ENCODE measurements around the gene MREG.
"Not testable (repeated sequence)": the region's sequence is repeated elsewhere in the genome, so short reads cannot be mapped to it uniquely, and the experiment has no call there.

Gene MREG

DNA sequence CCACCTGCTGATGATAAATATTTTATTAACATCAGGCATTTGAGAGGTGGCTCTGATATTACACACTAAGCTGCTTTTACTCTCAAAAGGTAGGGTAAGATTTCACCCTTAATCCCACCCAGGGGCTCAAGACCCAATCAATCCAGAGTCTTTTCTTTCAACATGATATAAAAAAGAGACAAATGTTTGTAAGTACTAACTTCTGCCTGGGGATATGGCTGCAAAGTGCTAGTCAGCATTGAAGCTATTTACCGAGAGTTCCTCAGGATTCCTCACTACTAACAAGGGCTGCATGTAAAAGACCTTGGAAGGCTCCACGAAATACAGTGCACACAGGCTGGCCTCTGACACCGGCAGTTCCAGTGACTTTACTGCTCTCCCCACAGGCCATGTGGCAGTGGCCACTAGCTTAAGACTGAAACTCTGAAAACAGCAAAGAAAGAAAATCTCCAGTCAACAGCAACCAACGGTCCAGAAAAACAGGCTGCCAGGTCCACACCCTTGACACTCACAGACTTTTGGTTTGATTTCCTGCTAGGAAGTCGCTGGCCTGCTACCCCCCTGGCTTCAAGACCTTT lies 11.2 kb downstream of the MREG start:
- Histone ChIP-seq H3K9me3 (ENCODE audit: control insufficient read depth, low read length) (no peaks in the 10 kb centered on the region), H3K4me3 (ENCODE audit: low read length) (no peak overlapping the region), H3K4me1 (ENCODE audit: control insufficient read depth, insufficient read depth, low read length) (peaks cover 24% of the 10 kb centered on the region), H3K9ac (ENCODE audit: low read length) (no peak overlapping the region), H3K36me3 (ENCODE audit: control insufficient read depth, insufficient read depth, low read length) (no peaks in the 10 kb centered on the region), H3K27me3 (ENCODE audit: control insufficient read depth, insufficient read depth, low read length) (no peaks in the 10 kb centered on the region)

DNA sequence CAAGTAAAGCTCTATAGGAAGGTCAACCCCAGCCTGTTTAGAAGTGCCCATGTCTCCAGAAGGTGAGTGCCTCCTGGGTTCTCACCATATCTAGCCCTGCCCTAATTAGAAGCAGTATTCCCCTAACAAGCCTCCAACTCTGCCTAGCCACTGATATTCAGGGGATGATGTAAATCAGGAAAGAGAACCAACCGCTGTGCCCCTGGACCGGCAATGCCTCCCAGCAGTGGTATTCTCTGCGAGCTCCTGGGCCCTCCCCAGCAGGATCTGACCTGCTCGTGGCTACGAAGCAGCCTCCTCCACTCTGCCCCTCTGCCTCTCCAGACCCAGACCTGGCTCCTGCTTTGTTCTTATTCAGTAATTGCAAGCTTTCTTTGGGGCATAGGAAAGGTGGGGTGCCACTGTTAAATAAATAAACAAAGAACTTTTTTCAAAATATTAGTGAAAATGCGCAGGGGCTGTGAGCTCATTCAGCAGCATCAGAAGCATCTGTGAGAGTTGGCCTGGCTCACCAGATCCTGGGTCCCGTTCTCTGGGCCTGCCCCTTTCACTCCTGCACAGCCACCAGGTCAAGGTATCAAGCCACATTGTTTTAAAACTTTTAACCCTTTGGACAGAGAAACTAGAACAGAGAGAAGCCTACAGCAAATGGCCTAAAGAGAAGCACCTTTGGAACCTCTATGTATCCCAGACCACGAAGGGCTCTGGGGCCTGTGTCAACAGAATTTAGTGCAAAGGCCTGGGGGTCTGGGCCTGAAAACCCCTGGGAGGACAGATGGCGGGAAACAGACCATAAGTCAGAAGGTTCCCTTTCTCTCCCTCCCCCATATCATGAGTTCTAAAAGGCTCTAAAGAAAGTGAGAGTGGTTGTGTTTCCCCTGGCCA lies 11.9 kb downstream of the MREG start:
- no peaks in the 10 kb centered on the region for H3K36me3 ChIP-seq (ENCODE audit: control insufficient read depth, insufficient read depth, low read length)

DNA sequence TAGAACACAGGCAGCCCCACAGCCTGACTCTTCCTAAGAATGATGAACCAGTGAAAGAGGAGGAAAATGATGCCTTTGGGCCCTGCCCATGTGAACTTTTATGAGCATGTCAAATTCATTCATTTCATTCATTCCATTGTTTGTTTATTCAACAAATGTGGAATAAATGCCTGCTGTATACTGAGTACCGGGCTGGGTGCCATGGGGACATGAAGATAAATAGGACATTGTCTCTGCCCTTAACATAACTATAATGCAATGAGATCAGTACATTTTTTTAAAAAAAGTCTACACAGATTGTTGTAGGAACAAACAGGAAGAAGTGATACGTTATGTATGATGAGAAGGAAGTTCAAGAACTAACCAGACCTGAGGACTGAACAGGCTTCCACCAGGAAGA lies 14.7 kb downstream of the MREG start:
- Histone ChIP-seq H3K4me1 (ENCODE audit: control insufficient read depth, insufficient read depth, low read length) (peaks cover 13% of the 10 kb centered on the region), H3K9ac (ENCODE audit: low read length) (no peak overlapping the region), H3K4me3 (ENCODE audit: low read length) (no peak overlapping the region), H3K9me3 (ENCODE audit: control insufficient read depth, low read length) (no peaks in the 10 kb centered on the region), H3K27me3 (ENCODE audit: control insufficient read depth, insufficient read depth, low read length) (no peaks in the 10 kb centered on the region), H3K36me3 (ENCODE audit: control insufficient read depth, insufficient read depth, low read length) (no peaks in the 10 kb centered on the region)

More for the DNA sequence above, 11.9 kb downstream of the MREG start:
- Histone ChIP-seq H3K4me1 (ENCODE audit: control insufficient read depth, insufficient read depth, low read length) (peaks cover 24% of the 10 kb centered on the region), H3K27me3 (ENCODE audit: control insufficient read depth, insufficient read depth, low read length) (no peaks in the 10 kb centered on the region), H3K9ac (ENCODE audit: low read length) (no peak overlapping the region), H3K4me3 (ENCODE audit: low read length) (no peak overlapping the region), H3K9me3 (ENCODE audit: control insufficient read depth, low read length) (no peaks in the 10 kb centered on the region)

DNA sequence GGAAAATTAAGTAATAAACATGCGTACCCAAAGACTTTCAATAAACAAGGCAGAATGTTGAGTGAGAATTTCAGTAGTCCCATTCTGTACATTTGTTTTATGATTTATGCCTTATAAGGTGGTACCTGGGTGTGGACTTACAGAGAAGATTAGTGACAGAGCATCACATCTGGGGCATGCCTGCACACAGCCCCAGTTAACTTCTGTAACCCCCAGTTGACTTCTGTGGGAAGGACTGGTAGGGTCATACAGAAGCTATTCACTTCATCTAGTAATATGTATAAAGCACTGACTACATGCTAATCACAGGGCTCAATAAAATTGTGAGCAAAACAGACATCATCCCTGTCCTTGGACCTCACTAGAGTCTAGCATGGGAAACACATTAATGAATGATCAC lies 16.1 kb downstream of the MREG start:
- H3K27me3 ChIP-seq (ENCODE audit: control insufficient read depth, insufficient read depth, low read length): no peaks in the 10 kb centered on the region
- H3K4me3 ChIP-seq (ENCODE audit: low read length): no peak overlapping the region
- H3K9ac ChIP-seq (ENCODE audit: low read length): no peak overlapping the region
- H3K4me1 ChIP-seq (ENCODE audit: control insufficient read depth, insufficient read depth, low read length): peaks cover 7% of the 10 kb centered on the region
- H3K36me3 ChIP-seq (ENCODE audit: control insufficient read depth, insufficient read depth, low read length): no peaks in the 10 kb centered on the region
- no peaks in the 10 kb centered on the region for H3K9me3 ChIP-seq (ENCODE audit: control insufficient read depth, low read length)

DNA sequence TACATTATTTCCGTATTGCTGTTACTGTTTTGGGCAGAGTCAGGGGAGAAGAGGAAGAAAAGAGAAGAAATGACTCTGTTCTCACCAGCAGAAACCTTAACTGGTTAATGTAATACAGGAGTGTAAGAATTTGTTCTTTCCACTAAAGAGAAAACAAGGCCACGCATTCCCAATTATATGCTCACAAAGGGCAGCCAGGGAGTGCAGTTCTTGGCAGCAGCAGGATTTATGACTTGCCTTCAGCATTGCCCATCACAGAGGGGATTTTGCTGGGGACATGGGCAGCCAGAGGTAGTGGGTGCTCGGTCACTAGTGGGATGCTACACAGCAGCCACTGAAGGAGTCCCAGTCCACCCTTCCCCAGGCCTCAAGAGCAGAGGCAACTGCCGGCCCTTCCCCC lies 18.4 kb downstream of the MREG start:
- no peaks in the 10 kb centered on the region for H3K27me3 ChIP-seq (ENCODE audit: control insufficient read depth, insufficient read depth, low read length)
- no peaks in the 10 kb centered on the region for H3K9me3 ChIP-seq (ENCODE audit: control insufficient read depth, low read length)
- no peak overlapping the region for H3K9ac ChIP-seq (ENCODE audit: low read length)
- H3K4me3 ChIP-seq (ENCODE audit: low read length): no peak overlapping the region
- no peaks in the 10 kb centered on the region for H3K36me3 ChIP-seq (ENCODE audit: control insufficient read depth, insufficient read depth, low read length)
- no peaks in the 10 kb centered on the region for H3K4me1 ChIP-seq (ENCODE audit: control insufficient read depth, insufficient read depth, low read length)

DNA sequence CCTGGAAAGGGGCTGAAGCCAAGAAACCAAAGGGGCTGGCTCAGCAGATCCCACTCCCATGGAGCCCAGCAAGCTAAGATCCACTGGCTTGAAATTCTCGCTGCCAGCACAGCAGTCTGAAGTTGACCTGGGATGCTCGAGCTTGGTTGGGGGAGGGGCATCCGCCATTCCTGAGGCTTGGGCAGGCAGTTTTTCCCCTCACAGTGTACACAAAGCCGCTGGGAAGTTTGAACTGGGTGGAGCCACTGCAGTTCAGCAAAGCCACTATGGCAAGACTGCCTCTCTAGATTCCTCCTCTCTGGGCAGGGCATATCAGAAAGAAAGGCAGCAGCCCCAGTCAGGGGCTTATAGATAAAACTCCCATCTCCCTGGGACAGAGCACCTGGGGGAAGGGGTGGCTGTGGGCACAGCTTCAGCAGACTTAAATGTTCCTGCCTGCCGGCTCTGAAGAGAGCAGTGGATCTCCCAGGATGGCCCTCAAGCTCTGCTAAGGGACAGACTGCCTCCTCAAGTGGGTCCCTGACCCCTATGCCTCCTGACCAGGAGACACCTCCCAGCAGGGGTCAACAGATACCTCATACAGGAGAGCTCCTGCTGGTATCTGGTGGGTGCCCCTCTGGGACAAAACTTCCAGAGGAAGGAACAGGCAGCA lies 24.7 kb downstream of the MREG start:
- H3K4me3 ChIP-seq (ENCODE audit: low read length); H3K4me1 ChIP-seq (ENCODE audit: control insufficient read depth, insufficient read depth, low read length); H3K9me3 ChIP-seq (ENCODE audit: control insufficient read depth, low read length); H3K27me3 ChIP-seq (ENCODE audit: control insufficient read depth, insufficient read depth, low read length); H3K36me3 ChIP-seq (ENCODE audit: control insufficient read depth, insufficient read depth, low read length); H3K9ac ChIP-seq (ENCODE audit: low read length): not testable (repeated sequence)

DNA sequence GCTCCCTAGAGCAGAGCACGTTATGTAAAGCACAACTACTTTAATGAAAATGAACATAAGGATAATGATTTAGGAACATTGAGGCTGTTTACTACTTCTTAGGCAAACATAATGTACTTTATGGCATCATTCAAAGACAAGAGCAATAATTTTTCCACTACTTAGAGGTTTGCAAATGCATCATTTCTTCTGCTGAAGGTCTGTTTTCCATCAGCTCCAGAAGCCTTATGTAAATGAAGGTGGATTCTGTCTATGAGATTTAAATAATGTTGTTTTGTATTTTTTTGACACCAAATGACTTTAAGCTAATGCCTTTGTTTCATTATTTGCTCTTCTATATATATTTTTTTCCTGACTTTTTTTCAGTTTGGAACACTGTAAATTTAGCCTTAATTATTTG lies 28.1 kb downstream of the MREG start:
- H3K9me3 ChIP-seq (ENCODE audit: control insufficient read depth, low read length): no peaks in the 10 kb centered on the region
- H3K27me3 ChIP-seq (ENCODE audit: control insufficient read depth, insufficient read depth, low read length): no peaks in the 10 kb centered on the region
- no peak overlapping the region for H3K9ac ChIP-seq (ENCODE audit: low read length)
- peaks cover 9% of the 10 kb centered on the region for H3K4me1 ChIP-seq (ENCODE audit: control insufficient read depth, insufficient read depth, low read length)
- no peak overlapping the region for H3K4me3 ChIP-seq (ENCODE audit: low read length)
- no peaks in the 10 kb centered on the region for H3K36me3 ChIP-seq (ENCODE audit: control insufficient read depth, insufficient read depth, low read length)

DNA sequence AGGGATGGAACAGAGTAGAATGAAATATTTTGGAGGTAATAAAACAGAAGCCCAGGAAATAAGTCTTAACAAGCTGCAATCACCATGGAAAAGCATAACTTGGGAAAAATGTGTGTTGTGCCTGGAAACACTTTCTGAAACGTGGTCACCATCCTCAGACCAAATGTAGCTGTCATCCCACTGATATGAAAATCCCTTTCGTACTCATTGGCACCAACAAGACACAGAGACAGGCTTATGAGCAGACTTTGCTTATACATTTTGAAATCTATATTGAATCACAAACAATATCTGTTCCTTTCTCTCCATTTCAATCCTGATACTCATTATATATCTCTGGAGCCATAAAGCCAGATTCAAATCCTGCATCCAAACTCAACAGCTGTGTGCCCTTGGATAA lies 28.7 kb downstream of the MREG start:
- Histone ChIP-seq H3K4me3 (ENCODE audit: low read length) (no peak overlapping the region), H3K9me3 (ENCODE audit: control insufficient read depth, low read length) (no peaks in the 10 kb centered on the region), H3K9ac (ENCODE audit: low read length) (no peak overlapping the region), H3K36me3 (ENCODE audit: control insufficient read depth, insufficient read depth, low read length) (no peaks in the 10 kb centered on the region), H3K4me1 (ENCODE audit: control insufficient read depth, insufficient read depth, low read length) (peaks cover 9% of the 10 kb centered on the region), H3K27me3 (ENCODE audit: control insufficient read depth, insufficient read depth, low read length) (no peaks in the 10 kb centered on the region)

DNA sequence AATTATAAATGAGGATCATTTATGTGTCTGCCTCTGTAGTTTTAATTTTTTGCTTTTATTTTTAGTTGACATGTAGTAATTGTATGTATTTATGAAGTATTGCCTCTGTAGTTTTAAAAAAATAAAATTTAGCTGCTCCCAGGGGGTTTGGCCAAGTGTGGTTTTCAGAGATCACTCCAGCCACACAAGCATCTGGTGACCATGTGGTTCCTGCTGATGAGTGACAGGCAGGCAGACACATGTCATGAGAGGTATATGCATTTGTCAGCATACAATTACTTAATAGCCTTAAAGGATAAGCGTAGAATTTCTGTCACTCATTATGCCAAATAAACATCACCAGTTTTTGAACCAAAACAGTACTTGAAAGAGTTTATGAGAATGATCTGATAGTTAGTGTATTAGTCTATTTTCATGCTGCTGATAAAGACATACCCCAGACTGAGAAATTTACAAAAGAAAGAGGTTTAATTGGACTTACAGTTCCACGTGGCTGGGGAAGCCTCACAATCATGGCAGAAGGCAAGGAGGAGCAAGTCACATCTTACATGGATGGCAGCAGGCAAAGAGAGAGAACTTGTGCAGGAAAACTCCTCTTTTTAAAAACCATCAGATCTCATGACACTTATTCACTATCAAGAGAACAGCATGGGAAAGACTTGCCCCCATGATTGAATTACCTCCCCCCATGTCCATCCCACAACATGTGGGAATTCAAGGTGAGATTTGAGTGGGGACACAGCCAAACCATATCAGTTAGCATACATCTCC lies 29.6 kb downstream of the MREG start:
- H3K36me3 ChIP-seq (ENCODE audit: control insufficient read depth, insufficient read depth, low read length): no peaks in the 10 kb centered on the region
- H3K4me3 ChIP-seq (ENCODE audit: low read length): no peak overlapping the region
- H3K4me1 ChIP-seq (ENCODE audit: control insufficient read depth, insufficient read depth, low read length): peaks cover 9% of the 10 kb centered on the region
- H3K9me3 ChIP-seq (ENCODE audit: control insufficient read depth, low read length): no peaks in the 10 kb centered on the region
- H3K27me3 ChIP-seq (ENCODE audit: control insufficient read depth, insufficient read depth, low read length): no peaks in the 10 kb centered on the region
- H3K9ac ChIP-seq (ENCODE audit: low read length): no peak overlapping the region

DNA sequence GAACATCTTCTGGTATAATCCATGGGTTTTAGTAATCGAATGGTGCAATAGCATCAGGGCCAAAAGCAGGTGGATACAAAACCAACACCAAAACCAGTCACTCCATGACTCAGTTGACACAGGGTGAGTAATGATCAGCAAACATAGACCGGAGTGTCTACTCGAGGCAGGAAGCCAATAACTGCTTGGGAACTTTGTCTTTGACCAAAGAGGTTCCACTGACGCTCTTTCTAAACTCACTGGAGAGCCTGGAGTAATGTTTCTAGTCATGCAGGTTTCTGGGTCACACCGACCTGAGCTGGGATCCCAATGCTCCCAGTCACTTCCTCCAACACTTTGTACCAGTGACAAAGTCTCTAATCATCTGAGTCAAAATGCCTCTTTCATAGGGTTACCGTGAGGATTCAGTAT lies 30.9 kb downstream of the MREG start:
- Histone ChIP-seq H3K27me3 (ENCODE audit: control insufficient read depth, insufficient read depth, low read length) (no peaks in the 10 kb centered on the region), H3K4me3 (ENCODE audit: low read length) (no peak overlapping the region), H3K36me3 (ENCODE audit: control insufficient read depth, insufficient read depth, low read length) (no peaks in the 10 kb centered on the region), H3K9me3 (ENCODE audit: control insufficient read depth, low read length) (no peaks in the 10 kb centered on the region), H3K4me1 (ENCODE audit: control insufficient read depth, insufficient read depth, low read length) (peaks cover 9% of the 10 kb centered on the region), H3K9ac (ENCODE audit: low read length) (no peak overlapping the region)

DNA sequence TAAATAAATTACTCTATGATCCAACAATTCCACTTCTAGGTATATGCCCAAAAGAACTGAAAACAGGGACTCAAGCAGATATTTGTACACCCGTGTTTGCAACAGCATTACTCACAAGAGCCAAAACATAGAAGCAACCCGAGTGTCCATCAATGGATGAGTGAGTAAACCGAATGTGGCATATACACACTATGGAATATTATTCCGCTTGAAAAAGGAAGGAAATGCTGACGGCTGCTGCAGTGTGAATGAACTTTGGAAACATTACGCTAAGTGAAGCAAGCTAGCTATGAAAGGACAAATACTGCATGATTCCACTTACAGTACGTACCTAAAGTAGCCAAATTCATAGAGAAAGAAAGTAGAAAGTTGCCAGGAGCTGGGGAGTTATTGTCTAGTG lies 32.2 kb downstream of the MREG start:
- Histone ChIP-seq H3K4me1 (ENCODE audit: control insufficient read depth, insufficient read depth, low read length) (peaks cover 9% of the 10 kb centered on the region), H3K9ac (ENCODE audit: low read length) (no peak overlapping the region), H3K9me3 (ENCODE audit: control insufficient read depth, low read length) (no peaks in the 10 kb centered on the region), H3K36me3 (ENCODE audit: control insufficient read depth, insufficient read depth, low read length) (no peaks in the 10 kb centered on the region), H3K4me3 (ENCODE audit: low read length) (no peak overlapping the region), H3K27me3 (ENCODE audit: control insufficient read depth, insufficient read depth, low read length) (no peaks in the 10 kb centered on the region)

DNA sequence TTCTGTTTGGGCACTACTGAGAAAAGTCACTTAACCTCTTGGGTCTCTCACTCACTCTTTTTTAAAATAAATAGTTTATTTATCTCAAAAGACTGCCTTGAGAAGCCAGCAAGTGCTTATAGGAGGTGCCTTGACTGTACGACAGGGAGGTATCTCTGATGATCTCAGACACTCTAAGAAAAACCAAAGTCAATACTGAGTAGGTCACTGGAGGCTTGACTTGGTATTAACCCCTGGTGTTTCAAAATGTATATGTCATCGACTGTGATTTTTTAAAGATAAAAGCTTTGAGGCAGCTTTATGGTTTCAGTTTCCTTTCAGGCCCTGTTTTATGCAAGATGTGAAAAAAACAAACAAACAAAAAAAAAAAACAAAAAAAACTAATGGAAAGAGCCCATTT lies 33.7 kb downstream of the MREG start:
- H3K9me3 ChIP-seq (ENCODE audit: control insufficient read depth, low read length): no peaks in the 10 kb centered on the region

More for the DNA sequence above, 33.7 kb downstream of the MREG start:
- Histone ChIP-seq H3K4me1 (ENCODE audit: control insufficient read depth, insufficient read depth, low read length) (peaks cover 9% of the 10 kb centered on the region), H3K27me3 (ENCODE audit: control insufficient read depth, insufficient read depth, low read length) (no peaks in the 10 kb centered on the region), H3K9ac (ENCODE audit: low read length) (no peak overlapping the region), H3K4me3 (ENCODE audit: low read length) (no peak overlapping the region), H3K36me3 (ENCODE audit: control insufficient read depth, insufficient read depth, low read length) (no peaks in the 10 kb centered on the region)
